ENCODE results near the gene COBL.

The COBL gene

DNA sequence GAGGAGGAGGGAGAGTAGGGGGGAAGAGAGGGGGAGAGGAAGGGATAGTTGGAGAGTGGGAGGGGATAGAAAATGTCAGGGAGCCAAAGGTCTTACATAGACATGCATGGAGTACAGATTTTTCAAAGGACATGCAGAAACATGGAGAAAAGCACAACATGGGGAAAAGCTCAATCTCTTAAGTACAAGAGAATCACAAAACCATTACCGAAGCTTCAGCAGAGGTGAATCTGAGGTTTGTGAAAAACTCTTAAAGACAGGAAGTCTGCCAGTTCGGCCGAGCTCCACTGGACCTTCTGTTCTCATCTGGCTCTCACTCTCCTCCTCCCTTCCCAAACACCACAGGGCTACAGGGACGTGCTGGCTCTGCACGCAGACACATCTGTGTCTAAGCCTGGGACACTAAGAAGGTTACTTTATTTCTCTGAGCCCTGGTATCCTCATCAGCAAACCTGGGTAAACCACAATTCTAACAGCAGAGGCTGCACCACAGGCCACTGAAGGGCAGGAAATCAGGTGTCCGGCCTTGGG is 133.9 kb downstream of the COBL start:
- DNase-seq: no peak

DNA sequence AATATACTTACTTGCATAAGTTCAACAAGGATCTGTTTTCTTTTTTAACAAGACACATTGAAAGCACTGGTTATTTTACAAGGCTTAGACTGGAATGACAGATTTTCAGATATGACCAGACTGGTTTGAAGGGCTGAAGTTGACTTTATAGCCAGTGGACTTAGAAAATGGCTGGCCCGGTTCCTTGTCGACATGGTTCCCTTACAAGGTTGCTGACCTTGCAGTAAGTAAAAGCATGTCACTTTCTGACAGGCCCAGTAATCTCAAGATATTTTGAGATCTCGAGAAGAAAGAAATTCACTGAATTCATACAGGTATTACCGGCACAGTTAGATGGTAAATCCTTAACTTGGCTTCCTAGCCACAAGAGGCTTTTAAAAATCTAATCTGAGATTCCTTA is 136.5 kb downstream of the COBL start:
- no peak for DNase-seq

DNA sequence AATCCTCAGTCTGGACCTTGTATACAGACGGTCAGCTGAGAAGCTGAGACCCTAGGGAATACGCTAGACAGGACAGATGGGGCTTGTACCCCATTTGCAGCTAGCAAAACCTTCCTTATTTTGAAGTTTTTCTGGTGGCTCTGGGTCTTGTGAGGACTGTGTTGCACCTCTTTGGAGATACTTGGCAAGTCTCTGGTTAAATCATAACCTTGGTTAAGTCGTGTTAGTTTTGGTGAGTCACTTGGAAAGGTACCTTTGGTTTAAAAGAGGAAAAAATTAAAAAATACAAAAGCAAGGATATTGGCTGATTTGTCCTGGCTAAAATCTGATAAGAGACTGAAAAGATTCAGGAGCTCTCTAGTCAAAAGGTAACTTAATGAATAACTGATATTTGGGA is 140.6 kb downstream of the COBL start:
- DNase-seq: no peak

DNA sequence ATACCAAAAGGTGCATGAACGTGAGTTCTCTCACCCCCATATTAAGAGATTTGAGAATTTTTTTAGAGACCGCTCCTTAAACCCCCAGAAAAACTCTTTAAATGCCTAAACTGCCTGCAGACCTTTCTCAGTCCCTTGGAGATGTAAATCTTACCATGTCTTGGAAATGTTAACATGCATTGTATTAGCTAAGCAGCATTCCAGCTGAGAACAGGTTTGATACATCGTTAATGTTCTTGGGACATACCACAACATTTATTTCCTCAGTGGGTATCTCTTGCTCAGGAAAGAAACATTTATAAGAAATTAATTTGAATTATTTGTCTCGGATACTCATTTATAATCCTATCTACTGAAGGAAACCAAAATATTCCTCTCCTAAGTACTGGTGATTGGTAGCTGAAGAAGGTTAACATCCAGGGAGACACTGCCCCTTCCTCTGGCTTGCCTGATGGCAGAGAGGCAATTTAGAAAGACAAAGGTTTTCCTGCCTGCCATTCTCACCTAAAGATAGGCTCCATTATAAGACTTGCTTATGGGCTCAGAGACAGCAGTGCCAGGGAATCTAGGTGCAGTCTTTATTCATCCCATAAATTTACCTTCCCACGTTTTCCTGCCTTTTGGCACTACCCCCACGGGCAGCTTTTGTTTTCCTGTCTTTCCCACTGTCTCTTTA is 141.2 kb downstream of the COBL start:
- no peak for DNase-seq

DNA sequence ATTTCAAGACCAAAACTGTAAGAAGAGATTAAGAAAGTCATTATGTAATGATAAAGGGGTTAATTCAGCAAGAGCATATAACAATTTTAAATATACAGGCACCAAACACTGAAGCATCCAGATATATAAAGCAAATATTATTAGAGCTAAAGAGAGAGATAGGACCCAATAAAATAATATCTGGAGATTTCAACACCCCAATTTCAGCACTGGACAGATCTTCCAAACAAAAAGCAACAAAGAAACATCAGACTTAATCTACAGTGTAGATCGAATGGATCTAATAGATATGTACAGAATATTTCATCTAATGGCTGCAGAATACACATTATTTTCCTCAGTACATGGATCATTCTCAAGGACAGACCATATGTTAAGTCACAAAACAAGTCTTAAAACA is 151.3 kb downstream of the COBL start:
- DNase-seq: no peak

DNA sequence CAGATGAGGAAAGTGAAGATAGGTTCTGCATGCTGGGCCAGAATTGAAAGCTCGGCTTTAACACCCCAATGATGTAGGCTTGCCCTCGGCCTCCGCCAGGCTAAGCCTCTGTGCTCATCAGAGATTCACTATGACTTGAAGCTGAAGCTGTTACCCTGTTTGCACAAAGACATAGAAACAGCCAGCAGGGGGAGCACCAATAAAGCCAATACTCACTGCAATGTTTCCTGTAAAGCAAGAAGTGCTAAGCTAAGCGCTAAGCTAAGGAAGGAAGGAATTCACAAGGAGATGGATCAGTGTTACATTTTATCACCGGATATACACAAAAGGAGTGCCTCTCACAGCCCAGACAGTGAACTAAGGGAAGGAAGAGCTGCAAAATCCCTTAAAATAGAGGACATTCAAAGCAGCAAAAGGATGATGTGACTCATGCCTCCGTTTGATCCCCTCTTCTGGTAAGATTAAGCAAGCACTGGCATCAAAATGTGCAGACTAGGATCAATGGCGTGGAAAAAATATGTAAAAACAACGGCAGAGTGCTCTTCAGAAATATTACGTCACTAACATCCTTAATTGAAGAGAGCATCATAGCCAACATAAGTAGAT is 153.8 kb downstream of the COBL start:
- peak; percentile 15 for DNase-seq

DNA sequence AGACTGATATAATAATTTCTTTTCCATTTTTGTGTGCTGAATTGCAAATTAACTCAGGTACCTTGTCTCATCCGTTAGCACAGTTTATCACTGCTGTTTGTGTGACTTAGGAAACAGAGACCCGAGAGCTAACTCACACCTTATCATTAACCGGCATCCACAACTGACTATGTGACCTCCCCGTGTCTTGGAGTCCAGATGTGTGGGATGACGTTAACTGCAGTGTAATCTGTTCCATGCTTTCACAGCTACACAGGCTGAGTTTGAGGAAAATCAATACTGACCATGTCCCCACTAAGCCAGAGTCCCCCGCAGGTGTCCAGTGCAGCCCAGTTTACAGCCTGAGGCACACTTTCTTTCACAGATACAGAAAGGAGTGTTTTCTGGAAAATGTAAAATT is 154.7 kb downstream of the COBL start:
- no peak for DNase-seq

DNA sequence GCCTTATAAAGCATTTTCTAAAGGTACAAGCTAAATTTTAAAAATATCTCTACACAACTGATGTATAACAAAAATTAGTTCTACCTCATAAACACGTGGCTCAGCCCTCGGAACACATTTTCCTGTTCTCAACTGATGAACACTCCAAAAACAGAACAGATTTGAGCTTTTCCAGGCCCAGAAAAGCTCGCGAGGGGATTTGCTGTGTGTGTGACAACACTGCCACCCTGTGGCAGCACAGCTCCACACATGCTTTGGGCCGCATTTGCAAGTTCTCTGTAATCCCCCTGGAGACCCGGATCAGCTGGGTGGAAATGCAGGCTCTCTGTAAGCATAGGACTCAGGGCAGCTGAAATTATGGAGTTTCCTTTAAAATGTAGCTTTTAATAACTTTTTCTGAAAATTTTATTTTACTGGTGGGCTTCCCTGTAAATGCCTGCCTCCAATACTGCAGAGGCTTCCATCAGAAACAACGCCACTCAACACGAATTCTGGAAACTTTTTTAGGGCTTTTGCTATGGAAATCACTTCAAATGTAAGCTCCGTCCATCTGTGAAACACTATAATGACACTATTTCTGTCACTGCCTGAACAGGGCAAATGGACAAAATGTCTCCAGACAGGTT is 155.5 kb downstream of the COBL start:
- DNase-seq: peak; percentile 36

DNA sequence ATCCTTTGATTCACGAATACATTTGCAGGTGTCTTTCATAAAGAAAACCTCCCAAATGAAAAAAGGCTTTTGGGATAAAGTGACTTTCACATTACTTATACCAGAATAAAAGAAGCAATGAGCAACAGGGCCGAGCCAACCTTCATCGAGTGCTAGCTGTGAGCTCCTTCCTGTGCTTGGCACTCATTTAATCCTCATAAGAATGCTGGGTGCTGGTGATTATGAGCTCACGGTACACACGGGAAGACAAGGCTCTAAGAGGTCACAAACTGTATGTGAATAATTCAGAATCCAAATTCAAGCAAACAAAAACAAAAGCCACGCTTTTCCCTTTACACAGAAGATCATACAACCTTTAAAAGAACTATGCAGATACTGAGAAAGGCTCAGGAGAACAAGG is 156.2 kb downstream of the COBL start:
- DNase-seq: no peak

DNA sequence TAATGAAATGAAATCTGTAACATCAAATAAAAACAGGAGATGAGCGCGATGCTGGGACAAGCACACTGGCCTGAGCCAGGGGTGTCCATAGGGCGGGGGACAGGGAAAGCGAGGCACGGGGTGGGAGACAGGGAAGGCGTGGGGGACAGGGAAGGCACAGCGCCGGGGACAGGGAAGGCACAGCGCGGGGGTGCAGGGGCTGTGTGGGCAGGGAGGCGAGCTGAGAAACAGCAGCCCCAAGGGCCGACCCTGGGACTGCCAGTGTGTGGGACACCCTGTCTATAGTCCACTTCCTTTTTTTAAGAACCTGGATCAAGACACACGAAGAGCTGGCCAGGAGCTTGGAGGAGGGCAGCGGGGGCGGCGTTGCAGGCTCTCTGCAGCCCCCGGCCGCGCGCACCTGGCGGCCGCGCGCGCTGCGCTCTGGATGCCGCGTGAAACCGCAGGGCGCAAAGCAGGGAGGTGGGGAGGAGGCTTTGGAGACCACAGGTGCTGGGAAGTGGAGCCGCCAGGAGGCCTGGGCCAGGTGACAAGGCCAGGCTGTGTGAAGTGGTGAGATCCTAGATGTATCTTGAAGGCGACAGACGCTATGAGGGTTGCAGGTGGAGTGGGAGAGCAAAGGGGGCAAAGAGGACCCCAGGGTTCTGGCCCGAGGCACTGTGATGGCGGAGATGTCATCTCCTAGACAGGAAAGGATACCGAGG is 157.7 kb downstream of the COBL start:
- DNase-seq: no peak

DNA sequence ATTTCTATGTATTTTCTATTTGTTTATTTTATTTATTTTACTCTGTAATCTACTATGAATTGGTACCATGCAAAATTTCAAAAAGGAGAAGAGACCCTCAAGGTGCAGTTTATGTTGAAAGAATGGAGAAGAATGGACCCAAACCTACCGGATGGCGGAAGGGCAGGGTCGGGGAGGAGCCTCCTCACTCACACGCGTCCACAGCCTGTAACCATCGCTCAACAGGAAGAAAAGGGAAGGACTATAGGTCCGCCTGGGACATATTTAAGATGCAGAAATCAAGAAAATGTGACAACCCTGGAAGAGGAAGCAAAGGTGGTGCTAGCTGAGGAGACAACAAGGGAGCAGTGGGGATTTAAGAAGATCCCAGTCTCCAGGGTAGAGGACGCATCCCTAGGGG is 158.4 kb downstream of the COBL start:
- DNase-seq: no peak

DNA sequence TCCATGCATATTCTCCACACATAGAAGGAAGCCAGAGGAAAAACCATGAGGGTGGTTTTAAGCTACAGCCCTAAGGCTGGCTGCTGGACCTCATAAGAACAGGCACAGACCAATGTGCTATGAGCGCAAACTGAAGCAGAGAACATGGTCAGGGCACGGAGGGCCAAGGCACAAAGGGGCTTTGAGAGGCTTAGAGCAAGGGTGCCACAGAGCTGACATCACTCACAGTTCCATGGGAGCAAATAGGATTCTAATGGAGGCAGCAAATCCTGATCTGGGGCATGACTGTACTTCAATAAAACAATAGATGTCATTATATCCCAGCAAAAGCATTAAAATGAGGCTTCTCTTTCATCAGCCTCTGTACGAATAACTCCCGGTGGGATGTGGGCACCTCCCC is 162.4 kb downstream of the COBL start:
- DNase-seq: no peak

DNA sequence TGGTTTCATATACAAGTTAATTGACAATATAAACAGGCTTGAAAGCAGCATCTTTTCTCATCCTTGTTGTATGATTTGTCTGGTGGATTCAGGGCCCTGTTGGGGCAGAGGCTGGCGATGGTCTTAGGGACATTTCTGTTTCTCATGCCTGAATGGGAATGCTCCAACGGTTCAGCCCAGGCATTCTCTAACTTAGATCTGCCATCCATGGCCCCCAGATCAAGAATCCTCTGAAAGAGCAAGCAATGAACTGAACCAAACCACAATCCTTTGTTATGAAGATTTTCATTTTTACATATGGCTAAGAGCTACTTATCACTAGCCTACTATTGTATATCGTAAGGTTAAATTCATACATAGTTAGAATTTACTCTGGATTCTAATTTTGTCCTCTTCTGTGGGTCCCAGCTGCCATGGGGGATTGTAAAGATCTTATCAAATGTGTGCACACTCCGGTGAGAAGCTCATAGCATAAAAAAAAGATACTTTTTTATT is 163.9 kb downstream of the COBL start:
- no peak for DNase-seq

DNA sequence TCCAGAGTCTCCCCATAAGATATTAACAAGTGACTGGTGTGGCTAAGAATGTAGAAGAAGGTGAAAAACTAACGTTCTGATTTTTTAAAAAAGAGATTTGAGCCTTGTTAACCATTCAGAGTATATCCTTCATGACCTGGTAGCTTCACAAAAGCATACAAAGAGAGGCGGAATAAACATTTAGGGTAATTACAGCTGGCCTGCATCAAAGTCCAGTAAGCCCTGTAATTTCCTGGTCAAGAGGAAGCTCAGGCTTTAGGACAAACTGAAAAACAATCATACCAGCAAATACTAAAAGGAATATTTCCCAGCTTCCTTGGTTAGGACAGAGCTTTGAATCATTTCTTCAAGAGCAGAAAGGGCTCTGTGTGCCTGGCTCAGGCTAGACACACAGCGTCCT is 165.2 kb downstream of the COBL start:
- no peak for DNase-seq

DNA sequence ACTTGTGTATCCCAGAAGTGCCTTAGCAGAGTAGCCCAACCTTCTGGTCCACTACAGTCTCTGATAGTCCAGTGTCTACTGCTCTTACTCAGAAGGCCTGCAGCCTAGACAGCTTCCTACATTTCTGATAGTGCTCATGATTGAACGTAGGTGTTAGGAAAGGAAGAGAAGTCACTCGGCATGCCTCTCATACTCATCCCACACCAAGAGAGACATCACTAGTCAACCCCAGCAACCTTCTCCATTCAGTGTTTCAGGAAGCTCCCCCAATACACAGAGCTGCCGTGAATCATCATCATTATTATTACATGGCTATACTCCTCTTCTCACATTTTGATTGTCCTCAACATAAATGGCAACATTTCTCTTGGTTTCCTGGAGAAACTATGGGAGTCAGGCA is 166.4 kb downstream of the COBL start:
- no peak for DNase-seq

DNA sequence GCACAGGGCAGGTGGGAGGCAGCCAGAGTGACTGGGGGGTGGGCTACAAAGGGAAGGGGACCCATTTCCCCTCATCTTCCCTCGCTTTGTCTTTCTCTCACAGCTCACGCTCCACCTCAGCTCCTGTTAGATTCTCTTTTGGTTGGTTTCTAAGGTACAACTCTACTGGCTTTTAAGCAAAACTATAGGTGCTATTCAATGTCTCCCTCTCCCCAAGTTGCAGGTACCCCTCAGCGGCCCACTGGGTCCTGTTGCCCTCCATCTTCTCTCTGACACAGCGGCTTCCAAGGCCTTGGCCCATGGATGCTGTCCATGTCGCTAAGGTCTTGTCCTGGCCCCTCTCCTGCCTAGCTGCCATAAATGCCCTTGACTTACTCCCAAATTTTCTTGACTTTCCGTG is 168.4 kb downstream of the COBL start:
- no peak for DNase-seq

DNA sequence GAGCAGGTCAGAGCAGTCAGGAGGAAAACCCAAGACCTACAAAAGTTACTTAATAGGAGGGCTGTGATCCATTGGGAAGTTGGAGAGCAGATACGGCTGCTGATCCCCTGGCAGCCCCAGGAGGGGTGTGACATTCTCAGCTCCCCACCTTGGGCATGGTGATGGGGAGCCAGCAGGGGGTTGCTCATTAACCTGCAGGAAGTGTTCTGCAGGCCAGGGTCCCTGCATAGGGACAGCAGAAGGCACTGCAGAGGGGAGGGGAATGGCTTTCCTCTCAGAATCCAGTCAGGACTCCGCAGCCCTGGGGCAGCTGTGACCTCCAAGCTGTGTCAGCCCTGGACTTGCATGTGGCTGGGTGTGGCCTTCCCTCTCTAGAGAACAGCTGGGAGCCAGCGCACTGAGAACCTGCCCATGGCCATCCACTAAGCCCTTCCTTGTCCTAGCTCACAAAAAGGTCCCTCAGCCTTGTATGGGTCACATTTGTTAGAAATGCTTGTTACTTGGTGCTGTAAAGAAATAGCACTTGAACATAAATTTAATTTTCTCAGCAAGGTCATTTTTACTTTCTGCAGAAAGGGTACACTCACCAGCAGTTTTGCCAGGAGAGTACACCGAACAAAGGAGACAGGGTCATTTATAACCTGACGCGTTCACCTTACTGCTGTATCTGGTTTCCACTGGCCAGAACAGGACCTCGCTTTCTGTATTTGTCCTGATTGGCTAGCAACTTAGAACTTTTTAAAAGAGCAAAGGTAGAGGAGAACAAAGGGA is 169.6 kb downstream of the COBL start:
- DNase-seq: no peak

DNA sequence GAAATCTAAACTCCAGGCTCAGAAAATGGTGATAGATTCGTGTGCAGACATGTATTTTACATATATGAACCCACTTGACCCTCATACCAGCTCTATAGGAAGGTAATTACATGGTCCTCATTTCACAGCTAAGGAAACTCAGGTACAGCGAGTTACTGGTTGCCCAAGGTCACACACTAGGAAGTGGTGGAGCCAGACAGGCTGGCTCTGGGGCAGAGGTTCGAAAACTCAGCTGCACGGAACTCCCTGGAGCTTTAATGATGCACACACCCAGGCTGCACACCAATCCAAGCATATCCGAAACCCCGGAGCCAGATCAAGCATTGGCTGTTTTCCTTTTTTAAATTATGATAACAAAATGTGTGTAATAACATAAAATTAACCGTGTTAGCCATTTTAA is 172.4 kb downstream of the COBL start:
- no peak for DNase-seq

DNA sequence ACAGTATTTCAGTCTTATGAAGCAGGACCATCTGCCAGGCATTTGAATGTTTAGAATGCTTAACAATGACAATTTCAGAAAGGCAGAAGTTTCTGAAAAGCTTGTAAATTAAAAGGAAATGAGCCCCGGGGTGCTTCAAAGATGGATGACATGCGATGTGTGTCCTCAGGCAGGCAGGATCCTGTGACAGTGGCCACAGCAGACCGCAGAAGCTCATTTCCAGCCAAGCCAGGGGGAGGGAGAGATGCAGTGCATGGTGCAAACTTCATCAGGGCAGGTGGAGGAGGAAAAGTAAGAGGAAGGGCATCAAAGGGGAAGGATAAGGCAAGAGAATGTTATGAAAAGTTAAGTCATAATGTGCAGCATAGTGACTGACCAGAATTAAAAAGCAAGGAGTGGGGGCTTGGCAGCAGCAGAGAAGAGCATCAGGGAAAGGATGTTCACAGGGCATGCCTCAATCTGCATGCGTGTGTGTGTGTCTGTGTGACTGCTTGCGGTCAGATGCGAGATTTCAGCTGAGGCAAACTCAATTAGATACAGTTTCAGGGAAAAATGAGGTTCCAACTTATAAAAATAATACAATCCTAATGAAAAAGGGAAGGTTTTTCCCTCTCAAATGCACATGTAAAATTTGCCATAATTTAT is 173.7 kb downstream of the COBL start:
- no peak for DNase-seq

DNA sequence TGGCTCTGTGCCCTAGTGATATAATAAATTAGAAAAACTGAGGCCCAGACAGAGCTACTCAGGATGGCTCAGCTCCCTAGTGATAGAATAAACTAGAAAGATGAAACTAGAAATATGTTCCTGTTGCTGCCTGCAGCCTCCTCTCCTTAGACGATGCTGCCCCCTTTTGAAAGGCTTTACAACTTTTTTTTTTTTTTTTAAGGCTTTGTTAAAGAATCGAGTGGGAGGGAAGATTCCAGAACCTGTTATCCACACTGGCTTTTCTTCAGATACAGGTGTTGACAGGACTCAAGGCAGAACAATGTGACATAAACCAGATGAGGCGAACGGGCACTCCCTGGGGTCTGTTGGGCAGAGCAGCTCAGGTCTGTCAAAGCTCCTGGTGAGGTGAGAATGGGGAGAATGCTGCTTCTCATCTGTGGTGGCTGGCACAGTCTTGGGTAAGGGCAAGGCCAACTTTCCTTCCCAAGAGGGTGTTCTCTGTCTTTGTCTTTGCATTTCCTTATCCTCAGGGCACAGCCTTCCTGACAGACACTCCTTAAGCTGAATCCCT is 175.1 kb downstream of the COBL start:
- no peak for DNase-seq

DNA sequence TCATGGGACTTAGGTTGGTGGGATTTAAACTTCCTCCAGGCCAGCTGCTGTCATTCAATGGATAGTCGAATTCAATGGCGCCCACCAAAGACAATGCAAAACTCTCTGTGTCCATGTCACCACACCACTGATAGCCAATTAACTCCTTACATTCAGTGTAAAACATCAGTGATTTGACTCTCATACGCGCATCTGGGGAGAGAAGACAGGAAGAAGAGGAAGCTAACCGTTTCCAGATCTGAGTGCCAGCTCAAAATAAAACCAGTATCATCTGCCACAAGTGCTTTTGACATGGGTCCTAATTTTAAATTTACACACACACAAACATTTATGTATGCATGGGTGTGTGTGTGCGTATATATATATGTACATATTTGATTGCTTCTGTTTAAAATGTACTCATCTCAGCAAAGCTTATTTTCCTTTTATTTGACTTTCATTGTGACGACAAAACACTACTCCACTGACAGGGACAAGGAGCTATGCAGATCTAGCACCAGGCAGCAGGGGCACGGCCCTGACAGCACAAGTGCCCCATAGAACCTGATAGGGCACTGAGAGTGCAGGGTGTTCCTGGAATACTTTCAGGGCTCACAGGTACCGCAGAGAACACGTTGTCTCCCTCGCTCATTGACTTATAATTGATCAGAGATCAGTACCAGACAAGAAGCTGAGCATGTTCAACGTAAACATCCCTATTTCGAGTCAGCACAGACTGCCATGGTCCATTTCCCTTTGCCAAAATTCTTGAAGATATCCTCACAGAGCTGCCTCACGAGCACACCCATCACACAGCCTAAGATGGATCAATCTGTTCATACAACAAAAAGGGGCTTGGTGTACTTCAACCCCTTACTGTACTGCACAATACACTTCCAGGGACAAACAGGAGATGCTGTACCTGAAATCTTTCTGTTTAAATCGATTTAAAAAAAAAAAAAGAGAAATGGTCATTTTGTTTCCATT is 176.1 kb downstream of the COBL start:
- DNase-seq: no peak

All from CD4-positive, alpha-beta T cell treated with Interferon gamma for 1 hour (primary cell).